ENCODE data around the gene MYBL2.

MYBL2 gene

DNA sequence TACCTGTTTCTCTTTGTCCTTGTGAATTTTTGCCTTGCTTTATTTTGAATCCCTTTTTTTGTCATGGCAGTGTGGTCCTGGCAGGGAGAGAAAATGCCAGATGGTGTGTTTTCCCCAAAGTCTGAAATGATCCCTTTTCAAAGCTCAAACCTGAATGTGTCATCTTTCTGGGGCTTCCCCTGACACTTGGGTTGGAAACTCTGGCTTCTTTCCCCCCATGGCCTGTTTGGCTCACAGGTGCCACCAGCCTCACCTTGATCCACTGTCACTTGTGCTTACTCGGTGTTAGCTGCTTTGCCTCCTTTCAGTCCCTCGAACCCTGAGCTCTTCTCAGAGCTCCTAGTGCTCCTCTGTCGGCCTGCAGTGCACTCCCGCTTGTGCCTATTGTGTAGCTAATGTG lies 22.3 kb downstream of the MYBL2 start:
- H3K9me3 ChIP-seq (ENCODE audit: low read length): no peaks in the 10 kb centered on the region
- H3K27me3 ChIP-seq (ENCODE audit: control insufficient read depth in 1 of 2, insufficient read depth in 2 of 2, low read length in 2 of 2): no peaks in the 10 kb centered on the region

GRCh38 chr20:43690943-43691598 lies 24.2 kb downstream of the MYBL2 start:
- Histone ChIP-seq H3K27ac (ENCODE audit: low read depth, low read length) (no peak overlapping the region), H3K4me1 (ENCODE audit: insufficient read depth, low read length) (no peaks in the 10 kb centered on the region), H3K9me3 (ENCODE audit: low read length) (no peaks in the 10 kb centered on the region), H3K9ac (ENCODE audit: low read length) (no peak overlapping the region), H3K27me3 (ENCODE audit: control insufficient read depth in 1 of 2, insufficient read depth in 2 of 2, low read length in 2 of 2) (no peaks in the 10 kb centered on the region), H3K36me3 (ENCODE audit: insufficient read depth, low read length) (no peaks in the 10 kb centered on the region), H3K4me3 (ENCODE audit: low read depth in 1 of 2, low read length in 2 of 2) (no peak overlapping the region)

More for the DNA sequence above, 22.3 kb downstream of the MYBL2 start:
- Histone ChIP-seq H3K4me3 (ENCODE audit: low read depth in 1 of 2, low read length in 2 of 2) (no peak overlapping the region), H3K36me3 (ENCODE audit: insufficient read depth, low read length) (no peaks in the 10 kb centered on the region), H3K9ac (ENCODE audit: low read length) (no peak overlapping the region), H3K4me1 (ENCODE audit: insufficient read depth, low read length) (no peaks in the 10 kb centered on the region), H3K27ac (ENCODE audit: low read depth, low read length) (no peak overlapping the region)

- Histone ChIP-seq H3K4me3 (ENCODE audit: low read depth in 1 of 2, low read length in 2 of 2) (no peak overlapping the region), H3K9me3 (ENCODE audit: low read length) (no peaks in the 10 kb centered on the region), H3K27me3 (ENCODE audit: control insufficient read depth in 1 of 2, insufficient read depth in 2 of 2, low read length in 2 of 2) (no peaks in the 10 kb centered on the region), H3K9ac (ENCODE audit: low read length) (no peak overlapping the region), H3K36me3 (ENCODE audit: insufficient read depth, low read length) (no peaks in the 10 kb centered on the region), H3K4me1 (ENCODE audit: insufficient read depth, low read length) (no peaks in the 10 kb centered on the region), H3K27ac (ENCODE audit: low read depth, low read length) (no peak overlapping the region)
These were observed 25.1 kb downstream of the MYBL2 start for GRCh38 chr20:43691928-43692524.

DNA sequence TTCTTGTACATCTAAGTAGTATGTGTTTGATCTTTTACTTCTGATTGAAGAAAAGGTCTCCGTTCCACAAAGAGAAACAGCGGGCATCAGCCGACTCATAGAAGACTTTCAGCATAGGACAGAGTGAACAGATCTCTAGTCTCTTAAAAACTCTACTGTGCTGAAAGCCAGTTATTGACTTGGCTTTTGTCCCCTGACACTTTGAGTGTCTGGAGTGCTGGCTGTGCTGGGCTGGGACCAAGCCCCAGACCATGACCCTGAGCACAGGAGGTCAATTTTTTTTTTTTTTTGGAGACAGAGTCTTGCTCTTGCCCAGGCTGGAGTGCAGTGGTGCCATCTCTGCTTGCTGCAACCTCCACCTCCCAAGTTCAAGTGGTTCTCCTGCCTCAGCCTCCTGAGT lies 27.8 kb downstream of the MYBL2 start:
- H3K4me3 ChIP-seq (ENCODE audit: low read depth in 1 of 2, low read length in 2 of 2): no peak overlapping the region
- H3K9me3 ChIP-seq (ENCODE audit: low read length): no peaks in the 10 kb centered on the region
- no peak overlapping the region for H3K9ac ChIP-seq (ENCODE audit: low read length)
- H3K27ac ChIP-seq (ENCODE audit: low read depth, low read length): no peak overlapping the region
- H3K4me1 ChIP-seq (ENCODE audit: insufficient read depth, low read length): no peaks in the 10 kb centered on the region
- H3K36me3 ChIP-seq (ENCODE audit: insufficient read depth, low read length): no peaks in the 10 kb centered on the region
- H3K27me3 ChIP-seq (ENCODE audit: control insufficient read depth in 1 of 2, insufficient read depth in 2 of 2, low read length in 2 of 2): no peaks in the 10 kb centered on the region

DNA sequence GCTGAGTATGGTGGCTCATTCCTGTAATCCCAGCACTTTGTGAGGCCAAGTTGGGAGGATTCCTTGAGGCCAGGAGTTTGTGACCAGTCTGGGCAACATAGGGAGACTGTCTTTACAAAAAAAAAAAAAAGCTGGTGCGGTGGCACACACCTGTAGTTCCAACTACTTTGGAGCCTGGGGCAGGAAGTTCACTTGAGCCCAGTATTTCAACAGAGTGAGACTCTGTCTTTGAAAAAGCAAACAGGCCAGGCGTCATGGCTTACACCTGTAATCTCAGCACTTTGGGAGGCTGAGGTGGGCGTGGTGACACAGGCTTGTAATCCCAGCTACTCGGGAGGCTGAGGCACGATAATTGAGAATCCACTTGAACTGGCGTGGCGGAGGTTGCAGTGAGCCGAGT lies 28.7 kb downstream of the MYBL2 start:
- no peaks in the 10 kb centered on the region for H3K9me3 ChIP-seq (ENCODE audit: low read length)
- H3K27me3 ChIP-seq (ENCODE audit: control insufficient read depth in 1 of 2, insufficient read depth in 2 of 2, low read length in 2 of 2): no peaks in the 10 kb centered on the region
- H3K36me3 ChIP-seq (ENCODE audit: insufficient read depth, low read length): no peaks in the 10 kb centered on the region
- no peak overlapping the region for H3K9ac ChIP-seq (ENCODE audit: low read length)
- no peaks in the 10 kb centered on the region for H3K4me1 ChIP-seq (ENCODE audit: insufficient read depth, low read length)
- no peak overlapping the region for H3K27ac ChIP-seq (ENCODE audit: low read depth, low read length)
- H3K4me3 ChIP-seq (ENCODE audit: low read depth in 1 of 2, low read length in 2 of 2): no peak overlapping the region

GRCh38 chr20:43699941-43700565 lies 33.1 kb downstream of the MYBL2 start:
- Histone ChIP-seq H3K27ac (ENCODE audit: low read depth, low read length) (no peak overlapping the region), H3K27me3 (ENCODE audit: control insufficient read depth in 1 of 2, insufficient read depth in 2 of 2, low read length in 2 of 2) (no peaks in the 10 kb centered on the region), H3K36me3 (ENCODE audit: insufficient read depth, low read length) (no peaks in the 10 kb centered on the region), H3K4me3 (ENCODE audit: low read depth in 1 of 2, low read length in 2 of 2) (no peak overlapping the region), H3K4me1 (ENCODE audit: insufficient read depth, low read length) (no peaks in the 10 kb centered on the region), H3K9me3 (ENCODE audit: low read length) (no peaks in the 10 kb centered on the region), H3K9ac (ENCODE audit: low read length) (no peak overlapping the region)

DNA sequence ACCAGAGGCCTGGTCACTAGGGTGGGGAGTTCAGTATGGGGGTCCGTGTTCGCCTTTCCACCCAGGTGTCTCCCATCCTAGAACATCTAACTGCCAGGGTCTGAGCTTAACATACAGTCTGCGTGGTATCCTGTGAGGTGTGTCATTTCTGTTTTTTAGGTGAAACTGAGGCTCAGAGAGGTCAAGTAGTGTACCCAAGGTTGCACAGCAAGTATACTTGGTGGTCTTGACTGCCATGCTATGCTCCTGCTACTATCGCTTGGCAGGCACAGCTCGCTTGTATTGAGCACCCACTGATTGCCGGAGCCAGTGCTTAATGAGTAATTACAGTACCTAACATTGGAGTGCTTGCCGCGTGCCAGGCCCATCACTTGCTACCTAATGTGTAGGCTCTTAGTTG lies 33.7 kb downstream of the MYBL2 start:
- Histone ChIP-seq H3K36me3 (ENCODE audit: insufficient read depth, low read length) (no peaks in the 10 kb centered on the region), H3K27me3 (ENCODE audit: control insufficient read depth in 1 of 2, insufficient read depth in 2 of 2, low read length in 2 of 2) (no peaks in the 10 kb centered on the region), H3K4me1 (ENCODE audit: insufficient read depth, low read length) (no peaks in the 10 kb centered on the region), H3K9me3 (ENCODE audit: low read length) (no peaks in the 10 kb centered on the region), H3K27ac (ENCODE audit: low read depth, low read length) (no peak overlapping the region), H3K4me3 (ENCODE audit: low read depth in 1 of 2, low read length in 2 of 2) (no peak overlapping the region), H3K9ac (ENCODE audit: low read length) (no peak overlapping the region)

- Histone ChIP-seq H3K27ac (ENCODE audit: low read depth, low read length) (no peak overlapping the region), H3K4me1 (ENCODE audit: insufficient read depth, low read length) (no peaks in the 10 kb centered on the region), H3K27me3 (ENCODE audit: control insufficient read depth in 1 of 2, insufficient read depth in 2 of 2, low read length in 2 of 2) (no peaks in the 10 kb centered on the region), H3K9me3 (ENCODE audit: low read length) (no peaks in the 10 kb centered on the region), H3K4me3 (ENCODE audit: low read depth in 1 of 2, low read length in 2 of 2) (no peak overlapping the region), H3K36me3 (ENCODE audit: insufficient read depth, low read length) (no peaks in the 10 kb centered on the region), H3K9ac (ENCODE audit: low read length) (no peak overlapping the region)
These were observed 35.6 kb downstream of the MYBL2 start for GRCh38 chr20:43702502-43702901.

DNA sequence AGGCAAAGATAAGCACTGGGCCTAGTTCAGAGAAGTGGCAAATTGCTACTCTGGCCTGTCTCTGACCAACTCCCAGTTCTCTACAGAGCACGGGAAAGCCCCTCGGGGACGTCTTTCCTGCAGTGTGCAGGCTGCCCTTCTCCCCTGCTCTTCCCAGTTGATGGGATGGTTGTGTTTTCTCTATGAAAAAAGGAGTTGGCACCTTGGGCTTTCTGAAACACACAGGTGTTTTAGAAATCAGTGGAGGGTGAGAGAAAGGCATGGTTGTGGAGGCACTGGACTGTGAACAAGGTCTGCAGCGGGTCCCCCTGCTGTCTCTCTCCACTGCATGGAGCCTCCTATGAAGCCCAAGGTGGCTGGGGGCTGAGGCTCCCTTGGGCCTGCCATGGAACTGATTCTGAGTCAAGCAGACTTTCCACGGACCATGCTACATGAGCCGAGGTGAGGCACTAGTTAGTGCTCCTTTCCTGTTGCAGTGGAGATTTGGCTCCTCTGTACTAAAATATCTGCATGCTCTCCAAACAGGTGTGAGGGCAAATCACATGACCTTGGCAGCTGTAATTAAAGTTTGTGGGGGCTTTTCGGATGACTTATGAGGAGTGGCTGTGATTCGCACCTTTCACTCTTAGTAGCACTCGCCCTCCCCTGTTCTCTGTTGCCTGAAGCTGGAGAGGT lies 43.6 kb downstream of the MYBL2 start:
- Histone ChIP-seq H3K4me1 (ENCODE audit: insufficient read depth, low read length) (no peaks in the 10 kb centered on the region), H3K36me3 (ENCODE audit: insufficient read depth, low read length) (no peaks in the 10 kb centered on the region), H3K27ac (ENCODE audit: low read depth, low read length) (no peak overlapping the region), H3K27me3 (ENCODE audit: control insufficient read depth in 1 of 2, insufficient read depth in 2 of 2, low read length in 2 of 2) (no peaks in the 10 kb centered on the region), H3K9ac (ENCODE audit: low read length) (no peak overlapping the region), H3K4me3 (ENCODE audit: low read depth in 1 of 2, low read length in 2 of 2) (no peak overlapping the region), H3K9me3 (ENCODE audit: low read length) (no peaks in the 10 kb centered on the region)

DNA sequence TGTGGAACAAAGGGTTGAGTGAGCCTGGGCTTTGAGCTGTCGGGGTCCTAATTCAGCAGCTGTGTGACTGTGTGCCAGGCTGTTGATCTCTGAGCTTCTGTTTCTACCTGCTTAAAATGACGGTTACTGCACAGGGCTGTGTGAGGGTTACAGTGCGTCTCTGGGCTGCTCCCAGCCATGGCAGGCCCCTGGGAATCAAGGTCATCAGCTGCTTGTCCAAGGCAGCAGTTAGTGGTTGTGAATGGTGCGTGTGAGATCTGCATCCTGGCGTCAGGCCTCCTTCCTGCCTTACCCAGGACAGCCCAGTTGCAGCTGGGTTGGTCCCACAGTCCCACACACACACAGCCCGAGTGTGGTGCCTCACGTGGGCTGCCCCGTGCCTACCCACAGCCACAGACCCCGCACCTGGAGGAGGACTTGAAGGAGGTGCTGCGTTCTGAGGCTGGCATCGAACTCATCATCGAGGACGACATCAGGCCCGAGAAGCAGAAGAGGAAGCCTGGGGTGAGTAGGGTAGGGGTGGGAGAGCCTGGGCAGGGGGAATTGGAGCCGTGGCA lies 44.3 kb downstream of the MYBL2 start:
- Histone ChIP-seq H3K4me1 (ENCODE audit: insufficient read depth, low read length) (no peaks in the 10 kb centered on the region), H3K9ac (ENCODE audit: low read length) (no peak overlapping the region), H3K4me3 (ENCODE audit: low read depth in 1 of 2, low read length in 2 of 2) (no peak overlapping the region), H3K36me3 (ENCODE audit: insufficient read depth, low read length) (no peaks in the 10 kb centered on the region), H3K27ac (ENCODE audit: low read depth, low read length) (no peak overlapping the region), H3K9me3 (ENCODE audit: low read length) (no peaks in the 10 kb centered on the region), H3K27me3 (ENCODE audit: control insufficient read depth in 1 of 2, insufficient read depth in 2 of 2, low read length in 2 of 2) (no peaks in the 10 kb centered on the region)

- Histone ChIP-seq H3K27ac (ENCODE audit: low read depth, low read length) (no peak overlapping the region), H3K9me3 (ENCODE audit: low read length) (no peaks in the 10 kb centered on the region), H3K4me1 (ENCODE audit: insufficient read depth, low read length) (no peaks in the 10 kb centered on the region), H3K27me3 (ENCODE audit: control insufficient read depth in 1 of 2, insufficient read depth in 2 of 2, low read length in 2 of 2) (no peaks in the 10 kb centered on the region), H3K4me3 (ENCODE audit: low read depth in 1 of 2, low read length in 2 of 2) (no peak overlapping the region), H3K9ac (ENCODE audit: low read length) (no peak overlapping the region), H3K36me3 (ENCODE audit: insufficient read depth, low read length) (no peaks in the 10 kb centered on the region)
These were observed 48.1 kb downstream of the MYBL2 start for GRCh38 chr20:43715044-43715443.

All from muscle layer of colon (tissue), 2 donors.